Activated CD4-positive, alpha-beta T cell treated with anti-CD3 and anti-CD28 coated beads, Interleukin-2, amount 50 U/mL, for 16 hours (primary cell): ENCODE measurements around the gene ACLY.

ENCODE experiments used
- DNase-seq: peaks from one replicate; pipeline ENCODE4 v3.0.0-alpha.2; 2020

Gene ACLY

GRCh38 chr17:41824086-41824485, 94.7 kb downstream of the ACLY start:
- DNase-seq = no peak

DNA sequence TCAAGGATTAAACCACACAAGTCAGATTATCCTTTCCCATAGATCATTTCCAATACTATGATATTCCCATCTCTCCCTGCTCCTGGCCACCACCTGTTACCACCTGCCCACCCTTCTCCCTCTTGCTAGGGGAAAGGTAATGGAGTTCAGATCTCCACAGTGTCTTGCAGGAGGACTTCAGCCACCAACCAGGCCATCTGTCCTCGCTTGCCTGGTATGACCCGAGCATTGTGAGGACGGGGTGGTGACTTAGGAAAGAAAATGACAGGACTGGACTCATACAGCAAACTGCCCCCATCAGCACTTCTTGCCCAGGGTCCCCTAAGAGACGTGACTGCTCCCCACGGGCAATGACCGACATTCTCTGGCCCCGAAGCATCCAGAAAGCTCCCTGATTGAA, 95.2 kb downstream of the ACLY start:
- DNase-seq = no peak

DNA sequence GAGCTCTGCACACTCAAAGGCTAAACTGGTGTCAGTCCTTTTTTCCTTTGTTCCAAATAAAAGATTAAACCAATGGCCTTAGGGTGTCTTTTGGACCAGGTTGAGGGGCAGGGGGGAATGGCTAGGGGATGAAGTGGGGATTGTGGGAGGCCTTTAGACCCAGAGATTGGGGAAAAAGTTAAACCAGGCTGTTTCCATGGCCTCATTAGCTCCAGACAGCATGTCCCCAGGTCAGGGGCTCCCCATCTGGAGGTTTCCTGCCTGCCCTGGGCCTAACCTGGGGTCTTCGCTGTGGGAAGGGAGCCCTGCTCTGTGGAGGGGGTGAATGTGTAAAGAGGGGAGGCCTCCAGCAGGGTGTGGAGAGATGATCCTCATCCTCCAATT, 95.6 kb downstream of the ACLY start:
- no peak for DNase-seq

- DNase-seq = no peak
Measured at GRCh38 chr17:41822216-41823140, 96.3 kb downstream of the ACLY start.

DNA sequence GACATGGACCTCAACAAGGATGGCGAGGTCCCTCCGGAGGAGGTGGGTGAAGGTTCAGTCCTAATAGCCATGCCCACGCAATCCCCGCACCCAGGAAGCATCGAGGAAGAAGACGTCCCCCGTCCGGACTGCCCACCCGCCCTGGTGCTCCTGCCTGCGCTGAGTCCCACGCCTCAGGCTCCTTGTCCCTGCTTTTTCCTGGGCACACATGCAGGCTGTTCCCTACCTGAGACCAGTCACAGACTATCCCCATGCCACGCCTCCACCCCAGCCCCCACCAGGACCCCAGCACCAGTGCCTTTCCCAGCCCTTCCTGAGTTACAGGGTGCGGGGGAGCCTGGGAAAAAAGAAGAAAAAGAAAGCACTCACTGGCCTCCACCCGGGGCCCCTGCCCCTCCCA, 97.0 kb downstream of the ACLY start:
- no peak for DNase-seq

DNA sequence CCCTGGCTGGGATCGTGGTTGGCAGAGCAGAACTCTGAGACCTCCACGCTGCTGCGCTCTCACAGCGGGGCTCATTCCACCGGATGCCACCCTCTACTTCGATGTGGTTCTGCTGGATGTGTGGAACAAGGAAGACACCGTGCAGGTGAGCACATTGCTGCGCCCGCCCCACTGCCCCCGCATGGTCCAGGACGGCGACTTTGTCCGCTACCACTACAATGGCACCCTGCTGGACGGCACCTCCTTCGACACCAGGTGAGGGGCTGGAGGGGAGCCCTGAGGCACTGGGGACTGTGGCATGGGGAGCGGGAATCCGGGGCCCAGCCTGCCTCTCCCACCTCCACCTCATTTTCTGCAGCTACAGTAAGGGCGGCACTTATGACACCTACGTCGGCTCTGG, 100.7 kb downstream of the ACLY start:
- DNase-seq = no peak
